Loucy (cell line): ENCODE measurements around the gene HS3ST4.

Source experiments
- EZH2phosphoT487 ChIP-seq: fragments of 200-600 bp; IDR thresholded peaks from 2 replicates; pipeline ENCODE4 v1.6.1; 2018; ENCODE audit warnings: antibody characterized with exemption, mild to moderate bottlenecking, moderate library complexity, borderline replicate concordance
- TF ChIP-seq, protein P1 (sequence below): fragments of 200-600 bp; sonication (generic); conservative IDR thresholded peaks from 2 replicates; pipeline ENCODE4 v1.5.1; 2014; ENCODE audit warnings: mild to moderate bottlenecking, antibody characterized with exemption, low read length

DNA sequence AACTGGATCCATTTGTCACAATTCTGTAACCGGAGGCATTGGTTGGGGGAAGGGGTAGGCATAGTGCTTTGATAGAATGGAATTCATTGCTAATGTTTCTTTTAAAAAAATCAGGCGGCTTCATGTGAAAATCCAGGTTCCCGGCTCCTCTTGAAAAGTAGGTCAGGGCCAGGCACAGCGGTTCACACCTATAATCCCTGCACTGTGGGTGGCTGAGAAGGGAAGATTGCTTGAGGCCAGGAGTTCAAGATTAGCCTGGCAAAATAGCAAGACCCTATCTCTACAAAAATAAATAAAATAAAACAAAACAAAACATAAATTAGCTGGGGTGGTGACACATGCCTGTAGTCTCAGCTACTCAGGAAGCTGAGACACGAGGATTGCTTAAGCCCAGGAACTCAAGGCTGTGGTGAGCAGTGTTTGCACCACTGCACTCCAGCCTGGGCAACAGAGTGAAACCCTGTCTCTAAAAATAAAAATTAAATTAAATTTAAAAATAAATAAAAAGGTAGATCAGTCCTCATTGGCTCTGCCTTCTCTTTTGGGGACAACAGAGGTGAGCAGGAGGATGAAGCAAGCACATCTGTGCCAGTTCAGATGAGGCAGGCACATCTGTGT lies 466.5 kb downstream of the HS3ST4 start:
- TF ChIP-seq, protein P1, sequence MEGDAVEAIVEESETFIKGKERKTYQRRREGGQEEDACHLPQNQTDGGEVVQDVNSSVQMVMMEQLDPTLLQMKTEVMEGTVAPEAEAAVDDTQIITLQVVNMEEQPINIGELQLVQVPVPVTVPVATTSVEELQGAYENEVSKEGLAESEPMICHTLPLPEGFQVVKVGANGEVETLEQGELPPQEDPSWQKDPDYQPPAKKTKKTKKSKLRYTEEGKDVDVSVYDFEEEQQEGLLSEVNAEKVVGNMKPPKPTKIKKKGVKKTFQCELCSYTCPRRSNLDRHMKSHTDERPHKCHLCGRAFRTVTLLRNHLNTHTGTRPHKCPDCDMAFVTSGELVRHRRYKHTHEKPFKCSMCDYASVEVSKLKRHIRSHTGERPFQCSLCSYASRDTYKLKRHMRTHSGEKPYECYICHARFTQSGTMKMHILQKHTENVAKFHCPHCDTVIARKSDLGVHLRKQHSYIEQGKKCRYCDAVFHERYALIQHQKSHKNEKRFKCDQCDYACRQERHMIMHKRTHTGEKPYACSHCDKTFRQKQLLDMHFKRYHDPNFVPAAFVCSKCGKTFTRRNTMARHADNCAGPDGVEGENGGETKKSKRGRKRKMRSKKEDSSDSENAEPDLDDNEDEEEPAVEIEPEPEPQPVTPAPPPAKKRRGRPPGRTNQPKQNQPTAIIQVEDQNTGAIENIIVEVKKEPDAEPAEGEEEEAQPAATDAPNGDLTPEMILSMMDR, result no peak
- no peak for TF ChIP-seq EZH2phosphoT487
